ENCODE results near the gene HOPX. TPM values are rescaled to one million over a fixed set of nuclear protein-coding genes. Genes with fewer than 3 reads are reported as not detected.

The HOPX gene
- total RNA-seq, 1 experiment from 2014 or later: not detected

GRCh38 chr4:56701161-56701480, 20.0 kb upstream of the HOPX start:
- H3K4me2 ChIP-seq (ENCODE audit: insufficient read depth, insufficient read length, low read length): no peak overlapping the region
- DNase-seq: no peak
- H2AFZ ChIP-seq (ENCODE audit: low read length): no peak overlapping the region
- TF ChIP-seq CTCF (conservative IDR thresholded peaks at IDR 0.05): no peak
- peaks cover 14% of the 10 kb centered on the region for H3K27me3 Mint-ChIP-seq (ENCODE audit: low read depth)
- H3K4me1 Mint-ChIP-seq: peaks cover 2 to 9% of the 10 kb centered on the region in 2 experiments
- H2AK5ac ChIP-seq (ENCODE audit: insufficient read length, low read length): no peak overlapping the region
- no peak overlapping the region for H2BK12ac ChIP-seq (ENCODE audit: insufficient read length, low read depth, low read length)
- no peaks in the 10 kb centered on the region for H3K79me1 ChIP-seq (ENCODE audit: insufficient read depth, low read depth, low read length, poor library complexity, severe bottlenecking)
- no peak overlapping the region for H3K14ac ChIP-seq (ENCODE audit: insufficient read depth, low read length)
- H3T11ph ChIP-seq (ENCODE audit: low read length): no peak overlapping the region
- H3K9me3 ChIP-seq (ENCODE audit: control insufficient read depth, low read depth, low read length): no peaks in the 10 kb centered on the region
- H2BK20ac ChIP-seq (ENCODE audit: low read depth, low read length, poor library complexity, severe bottlenecking): no peak overlapping the region
- H3K9me3 Mint-ChIP-seq: no peaks in the 10 kb centered on the region
- H3K23ac ChIP-seq (ENCODE audit: insufficient read length, low read depth, low read length): no peak overlapping the region
- no peak overlapping the region for H4K8ac ChIP-seq (replicated peaks; ENCODE audit: insufficient read length, low read depth, low read length)
- H3K4me3 Mint-ChIP-seq: no peak overlapping the region
- no peak overlapping the region for H3K18ac ChIP-seq (ENCODE audit: insufficient read length, low read depth, low read length)
- no peak overlapping the region for H3K9ac ChIP-seq (ENCODE audit: extremely low read depth, insufficient read length, low read length)
- no peak overlapping the region for H4K91ac ChIP-seq (ENCODE audit: insufficient read length, low read depth, low read length)
- no peaks in the 10 kb centered on the region; the same call in 1 of the 2 replicates for H3K4me1 ChIP-seq (ENCODE audit: insufficient read depth, low read length)
- H3K27ac ChIP-seq (ENCODE audit: insufficient read length, low read depth, low read length): no peak overlapping the region
- H3K23me2 ChIP-seq (ENCODE audit: insufficient read length, low read depth, low read length, poor library complexity, severe bottlenecking): no peaks in the 10 kb centered on the region
- no peaks in the 10 kb centered on the region for H3K79me2 ChIP-seq (ENCODE audit: insufficient read depth, low read length)
- H2BK120ac ChIP-seq (ENCODE audit: low read depth, low read length, poor library complexity, severe bottlenecking): no peak overlapping the region
- no peak overlapping the region for H3K4ac ChIP-seq (ENCODE audit: low read depth, low read length)
- H3K36me3 Mint-ChIP-seq (ENCODE audit: insufficient read depth in 1 of 3, low read depth in 3 of 3): no peaks in the 10 kb centered on the region
- H3K27me3 ChIP-seq (ENCODE audit: insufficient read depth, low read length): no peaks in the 10 kb centered on the region
- H3K56ac ChIP-seq (ENCODE audit: insufficient read length, low read depth, low read length): no peak overlapping the region
- H2BK15ac ChIP-seq (ENCODE audit: low read depth, low read length): no peak overlapping the region
- WGBS (ENCODE audit: extremely low coverage, insufficient read length, low lambda C conversion rate): no CpG with 5 or more reads among the region's 4 CpGs
- no peak overlapping the region for H2BK5ac ChIP-seq (ENCODE audit: insufficient read length, low read length)
- no peak overlapping the region for H3K27ac Mint-ChIP-seq
- H4K20me1 ChIP-seq (ENCODE audit: control insufficient read depth, insufficient read depth, insufficient read length): no peaks in the 10 kb centered on the region
- no peak overlapping the region for H4K5ac ChIP-seq (ENCODE audit: insufficient read length, low read depth, low read length)
